ENCODE data around the gene PODXL2.

PODXL2 gene

GRCh38 chr3:127606086-127606805 is 22.7 kb upstream of the PODXL2 start:
- no peak for DNase-seq

GRCh38 chr3:127606981-127607595 is 21.9 kb upstream of the PODXL2 start:
- no peak for DNase-seq

DNA sequence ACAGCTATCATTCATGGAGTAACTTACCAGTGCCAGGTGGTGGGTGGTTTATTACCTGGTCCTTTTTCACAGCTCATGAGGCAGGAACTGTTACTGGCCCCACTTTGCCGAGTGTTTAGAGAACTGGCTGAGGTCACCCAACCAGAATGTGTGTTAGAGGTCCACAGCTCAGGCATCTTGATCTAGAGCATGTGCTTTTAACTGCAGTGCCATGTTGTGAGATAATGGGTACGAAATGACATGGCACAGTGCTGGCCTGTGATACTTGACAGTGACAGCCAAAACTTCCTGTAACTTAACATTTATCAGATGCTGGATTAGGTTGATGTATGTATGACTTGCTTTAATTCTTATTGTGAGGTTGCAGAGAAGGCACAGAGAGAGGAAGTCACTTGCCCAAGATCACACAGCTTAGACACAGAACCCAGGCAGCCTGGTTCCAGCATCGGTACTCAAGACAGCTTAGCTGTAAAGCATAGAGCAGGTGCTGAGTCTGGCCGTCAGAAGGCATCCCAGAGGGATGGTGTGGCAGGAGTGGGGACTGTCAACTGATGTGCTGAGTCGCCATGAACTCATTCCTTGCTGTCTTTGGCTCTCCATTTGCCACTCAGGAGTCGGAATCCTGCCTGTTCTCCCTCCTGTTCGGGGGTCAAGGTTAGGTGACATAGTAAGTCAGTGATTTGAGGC is 21.2 kb upstream of the PODXL2 start:
- DNase-seq = no peak

- no peak for DNase-seq
Measured at GRCh38 chr3:127608362-127608718, 20.6 kb upstream of the PODXL2 start.

- no peak for DNase-seq
Measured at GRCh38 chr3:127610105-127610504, 18.9 kb upstream of the PODXL2 start.

- no peak for DNase-seq
Measured at GRCh38 chr3:127611251-127611650, 17.7 kb upstream of the PODXL2 start.

- no peak for DNase-seq
Measured at GRCh38 chr3:127612966-127613365, 16.0 kb upstream of the PODXL2 start.

DNA sequence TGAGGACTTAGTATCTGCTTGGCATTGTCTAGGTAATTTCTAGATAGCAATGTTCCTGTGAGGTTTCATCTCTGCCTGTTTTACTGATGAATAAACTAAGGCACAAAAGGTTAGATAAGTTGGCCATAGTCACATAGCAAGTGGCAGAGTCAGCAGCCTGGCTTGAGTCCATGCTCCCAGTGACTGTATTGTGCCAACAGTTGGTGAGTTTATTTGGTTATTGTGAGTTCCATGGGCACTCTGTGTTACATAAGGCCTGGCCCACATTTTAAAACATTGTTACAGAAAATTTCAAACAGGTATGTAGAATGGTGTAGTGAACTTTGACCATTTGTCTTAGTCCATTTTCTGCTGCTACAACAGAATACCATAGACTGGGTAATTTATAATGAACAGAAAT is 15.6 kb upstream of the PODXL2 start:
- DNase-seq = no peak

- no peak for DNase-seq
Measured at GRCh38 chr3:127614928-127615589, 13.9 kb upstream of the PODXL2 start.

DNA sequence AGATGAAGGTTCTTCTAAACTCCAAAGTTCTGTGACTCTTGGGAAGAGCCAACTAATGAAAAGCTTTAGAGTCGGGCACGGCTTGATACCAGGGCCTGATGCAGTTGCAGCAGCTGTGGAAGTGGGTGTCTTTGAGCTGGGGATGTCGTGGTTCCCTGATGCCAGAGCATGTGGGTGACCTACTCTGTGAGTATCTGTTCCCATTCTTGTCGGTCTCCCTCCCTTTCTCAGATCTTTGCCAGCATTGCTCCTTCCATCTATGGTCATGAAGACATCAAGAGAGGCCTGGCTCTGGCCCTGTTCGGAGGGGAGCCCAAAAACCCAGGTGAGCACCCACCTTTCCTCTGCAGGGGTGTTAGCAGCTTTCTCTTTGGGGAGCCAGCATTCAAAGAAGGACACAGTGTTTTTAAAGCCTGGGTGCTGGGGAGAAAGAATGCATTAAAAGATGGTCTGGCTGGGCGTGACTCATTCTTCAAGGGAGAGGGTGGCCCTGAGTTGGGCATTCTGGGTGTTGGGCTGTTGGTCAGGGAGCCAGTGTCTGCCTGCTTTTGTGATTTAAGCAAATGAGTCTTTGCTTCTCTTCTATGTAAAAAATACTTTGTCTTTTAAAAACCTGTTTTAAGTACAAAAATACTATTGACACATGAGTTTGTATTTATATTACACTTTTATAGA is 13.2 kb upstream of the PODXL2 start:
- DNase-seq = no peak

- DNase-seq = no peak
Measured at GRCh38 chr3:127616836-127617605, 12.0 kb upstream of the PODXL2 start.

DNA sequence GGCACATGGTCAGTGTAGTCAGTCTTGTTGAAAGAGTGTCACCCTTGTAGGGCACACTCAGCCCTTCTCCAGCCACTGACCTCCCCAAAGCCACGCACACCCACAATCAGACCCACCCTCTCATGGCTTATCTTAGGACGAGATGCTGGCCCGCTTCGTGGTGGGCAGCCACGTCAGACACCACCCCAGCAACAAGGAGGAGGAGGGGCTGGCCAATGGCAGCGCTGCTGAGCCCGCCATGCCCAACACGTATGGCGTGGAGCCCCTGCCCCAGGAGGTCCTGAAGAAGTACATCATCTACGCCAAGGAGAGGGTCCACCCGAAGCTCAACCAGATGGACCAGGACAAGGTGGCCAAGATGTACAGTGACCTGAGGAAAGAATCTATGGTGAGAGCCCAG is 10.1 kb upstream of the PODXL2 start:
- DNase-seq = no peak

DNA sequence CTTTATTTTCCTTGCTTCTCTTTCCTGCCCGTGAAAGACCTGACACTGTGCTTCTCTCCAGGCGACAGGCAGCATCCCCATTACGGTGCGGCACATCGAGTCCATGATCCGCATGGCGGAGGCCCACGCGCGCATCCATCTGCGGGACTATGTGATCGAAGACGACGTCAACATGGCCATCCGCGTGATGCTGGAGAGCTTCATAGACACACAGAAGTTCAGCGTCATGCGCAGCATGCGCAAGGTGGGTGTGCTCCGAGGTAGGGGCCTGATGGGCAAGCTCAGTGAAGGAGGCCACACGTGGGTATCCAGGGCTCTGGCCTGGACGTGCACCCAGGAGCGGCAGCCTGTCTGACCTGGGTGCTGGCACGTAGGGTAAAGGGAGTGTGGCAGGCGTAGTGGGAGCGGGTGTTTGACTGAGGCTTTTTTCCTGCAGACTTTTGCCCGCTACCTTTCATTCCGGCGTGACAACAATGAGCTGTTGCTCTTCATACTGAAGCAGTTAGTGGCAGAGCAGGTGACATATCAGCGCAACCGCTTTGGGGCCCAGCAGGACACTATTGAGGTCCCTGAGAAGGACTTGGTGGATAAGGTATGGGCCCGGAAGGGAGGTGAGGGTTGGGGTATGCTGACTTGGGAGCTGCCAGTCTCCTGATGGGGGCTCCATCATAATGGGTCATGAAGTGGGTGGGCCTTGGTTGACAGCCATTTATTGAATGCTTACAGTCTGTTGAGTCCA is 8.2 kb upstream of the PODXL2 start:
- no peak for DNase-seq

GRCh38 chr3:127622031-127622430 is 7.0 kb upstream of the PODXL2 start:
- DNase-seq = no peak

DNA sequence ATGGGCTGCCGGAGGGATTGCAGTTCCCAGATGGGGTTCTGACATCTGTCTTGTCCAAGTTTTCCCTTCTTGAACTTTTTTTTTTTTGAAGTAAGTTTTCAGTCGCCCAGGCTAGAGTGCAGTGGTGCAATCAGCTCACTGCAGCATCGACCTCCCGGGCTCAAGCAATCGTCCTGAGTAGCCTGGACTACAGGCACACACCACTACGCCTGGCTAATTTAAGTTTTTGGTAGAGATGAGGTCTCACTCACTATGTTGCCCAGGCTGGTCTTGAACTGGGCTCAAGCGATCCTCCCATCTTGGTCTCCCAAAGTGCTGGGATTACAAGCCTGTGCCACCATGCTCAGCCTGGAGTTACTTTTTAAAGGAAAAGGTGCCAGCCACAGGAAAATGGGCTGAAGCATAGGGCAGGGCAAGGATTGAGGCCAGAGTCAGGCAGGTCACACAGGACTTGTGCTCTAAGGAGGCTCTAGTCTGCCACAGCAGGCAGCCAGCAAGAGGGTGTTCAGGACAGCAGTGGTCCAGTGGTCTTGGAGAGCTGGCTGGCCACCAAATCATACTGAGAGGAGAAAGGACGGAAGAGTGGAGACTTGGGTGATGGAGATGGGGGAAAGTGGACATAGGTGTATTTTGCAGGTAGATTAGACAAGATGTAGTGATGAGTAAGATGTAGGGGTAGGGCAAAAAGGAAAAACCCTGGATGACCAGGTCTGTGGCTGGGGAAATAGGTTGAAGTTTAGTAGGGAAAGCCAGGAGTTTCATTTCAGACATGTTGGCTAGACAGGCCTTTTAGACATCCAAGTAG is 6.0 kb upstream of the PODXL2 start:
- no peak for DNase-seq

- no peak for DNase-seq
Measured at GRCh38 chr3:127624063-127624462, 4.9 kb upstream of the PODXL2 start.

GRCh38 chr3:127625821-127626220 is 3.2 kb upstream of the PODXL2 start:
- no peak for DNase-seq

- DNase-seq = no peak
Measured at GRCh38 chr3:127628426-127628787, 578 bp upstream of the PODXL2 start.

- peak; percentile 7 for DNase-seq
Measured at GRCh38 chr3:127629467-127630403, 750 bp downstream of the PODXL2 start.
